ENCODE data around the gene SEC63. TPM values are rescaled to one million over a fixed set of nuclear protein-coding genes. Genes with fewer than 3 reads are reported as not detected.

SEC63 gene
- total RNA-seq, 2 experiments from 2014 or later = 71.2 to 74.5 TPM

- no peak for DNase-seq
- Mint-ChIP-seq H3K9me3 (no peaks in the 10 kb centered on the region), H3K27ac (no peak overlapping the region), H3K27me3 (peaks cover 3% of the 10 kb centered on the region), H3K4me1 (peaks cover 9% of the 10 kb centered on the region), H3K4me3 (no peak overlapping the region), H3K36me3 (ENCODE audit: low read depth) (no peaks in the 10 kb centered on the region)
- ChIA-PET POLR2A (no interaction called here), CTCF (interaction anchor here (0.6 kb wide), 1 partner anchor 523 kb away, joined by 3 read pairs; no protein-coding TSS in a partner anchor)
Measured at GRCh38 chr6:107988570-107988969, 30.6 kb upstream of the SEC63 start.

GRCh38 chr6:107987805-107988204, 29.8 kb upstream of the SEC63 start:
- Mint-ChIP-seq H3K27me3 (peaks cover 3% of the 10 kb centered on the region), H3K9me3 (no peaks in the 10 kb centered on the region), H3K4me3 (no peak overlapping the region), H3K36me3 (ENCODE audit: low read depth) (no peaks in the 10 kb centered on the region), H3K27ac (no peak overlapping the region), H3K4me1 (peaks cover 9% of the 10 kb centered on the region)
- POLR2A ChIA-PET = no interaction called here
- CTCF ChIA-PET = no interaction called here
- DNase-seq = no peak

GRCh38 chr6:107985701-107986100, 27.7 kb upstream of the SEC63 start:
- Mint-ChIP-seq H3K36me3 (ENCODE audit: low read depth) (no peaks in the 10 kb centered on the region), H3K27me3 (peaks cover 6% of the 10 kb centered on the region), H3K9me3 (no peaks in the 10 kb centered on the region), H3K4me3 (no peak overlapping the region), H3K27ac (no peak overlapping the region), H3K4me1 (peaks cover 1% of the 10 kb centered on the region)
- POLR2A ChIA-PET = no interaction called here
- no peak for DNase-seq
- CTCF ChIA-PET = no interaction called here

- POLR2A ChIA-PET = no interaction called here
- no peak for DNase-seq
- H3K36me3 Mint-ChIP-seq (ENCODE audit: low read depth) = no peaks in the 10 kb centered on the region
- peaks cover 2% of the 10 kb centered on the region for H3K4me1 Mint-ChIP-seq
- CTCF ChIA-PET = interaction anchor here (0.7 kb wide), 1 partner anchor 9 kb away, joined by 7 read pairs; no protein-coding TSS in a partner anchor
- H3K27ac Mint-ChIP-seq = no peak overlapping the region
- H3K27me3 Mint-ChIP-seq = peaks cover 6% of the 10 kb centered on the region
- H3K9me3 Mint-ChIP-seq = no peaks in the 10 kb centered on the region
- no peak overlapping the region for H3K4me3 Mint-ChIP-seq
Measured at GRCh38 chr6:107983811-107984210, 25.8 kb upstream of the SEC63 start.

- Mint-ChIP-seq H3K36me3 (ENCODE audit: low read depth) (no peaks in the 10 kb centered on the region), H3K27me3 (peaks cover 6% of the 10 kb centered on the region), H3K4me1 (peaks cover 2% of the 10 kb centered on the region), H3K4me3 (no peak overlapping the region), H3K9me3 (no peaks in the 10 kb centered on the region), H3K27ac (no peak overlapping the region)
- DNase-seq = no peak
- CTCF ChIA-PET = interaction anchor here (0.9 to 3.2 kb wide), 2 partner anchors 67 to 75 kb away, joined by 3 to 15 read pairs; no protein-coding TSS in a partner anchor
- POLR2A ChIA-PET = no interaction called here
Measured at GRCh38 chr6:107982486-107982885, 24.5 kb upstream of the SEC63 start.

- POLR2A ChIA-PET = no interaction called here
- no peak for DNase-seq
- Mint-ChIP-seq H3K27ac (no peak overlapping the region), H3K27me3 (peaks cover 5% of the 10 kb centered on the region), H3K9me3 (no peaks in the 10 kb centered on the region), H3K4me1 (peaks cover 2% of the 10 kb centered on the region), H3K36me3 (ENCODE audit: low read depth) (no peaks in the 10 kb centered on the region), H3K4me3 (no peak overlapping the region)
- CTCF ChIA-PET = interaction anchor here (0.6 to 3.2 kb wide), 4 partner anchors 68 to 510 kb away, joined by 3 to 15 read pairs (median 4); no protein-coding TSS in a partner anchor
Measured at GRCh38 chr6:107981695-107982094, 23.7 kb upstream of the SEC63 start.

GRCh38 chr6:107977283-107977682, 19.3 kb upstream of the SEC63 start:
- Mint-ChIP-seq H3K9me3 (no peaks in the 10 kb centered on the region), H3K4me1 (peaks cover 16% of the 10 kb centered on the region), H3K36me3 (ENCODE audit: low read depth) (no peaks in the 10 kb centered on the region), H3K4me3 (no peak overlapping the region), H3K27ac (no peak overlapping the region), H3K27me3 (peaks cover 8% of the 10 kb centered on the region)
- ChIA-PET CTCF (interaction anchor here (0.6 to 1.1 kb wide), 4 partner anchors 13 to 515 kb away, joined by 3 read pairs; no protein-coding TSS in a partner anchor), POLR2A (no interaction called here)
- no peak for DNase-seq

GRCh38 chr6:107976155-107976783, 18.3 kb upstream of the SEC63 start:
- ChIA-PET POLR2A (no interaction called here), CTCF (no interaction called here)
- Mint-ChIP-seq H3K4me1 (peaks cover 16% of the 10 kb centered on the region), H3K36me3 (ENCODE audit: low read depth) (no peaks in the 10 kb centered on the region), H3K27ac (no peak overlapping the region), H3K27me3 (peaks cover 8% of the 10 kb centered on the region), H3K4me3 (no peak overlapping the region), H3K9me3 (no peaks in the 10 kb centered on the region)
- DNase-seq = no peak

- H3K36me3 Mint-ChIP-seq (ENCODE audit: low read depth) = no peaks in the 10 kb centered on the region
- DNase-seq = no peak
- peaks cover 8% of the 10 kb centered on the region for H3K27me3 Mint-ChIP-seq
- H3K9me3 Mint-ChIP-seq = no peaks in the 10 kb centered on the region
- no peak overlapping the region for H3K4me3 Mint-ChIP-seq
- CTCF ChIA-PET = no interaction called here
- peaks cover 14% of the 10 kb centered on the region for H3K4me1 Mint-ChIP-seq
- no peak overlapping the region for H3K27ac Mint-ChIP-seq
- POLR2A ChIA-PET = no interaction called here
Measured at GRCh38 chr6:107973594-107973993, 15.6 kb upstream of the SEC63 start.

GRCh38 chr6:107972413-107973096, 14.5 kb upstream of the SEC63 start:
- Mint-ChIP-seq H3K4me1 (peaks cover 14% of the 10 kb centered on the region), H3K27me3 (peaks cover 8% of the 10 kb centered on the region), H3K9me3 (no peaks in the 10 kb centered on the region), H3K36me3 (ENCODE audit: low read depth) (no peaks in the 10 kb centered on the region), H3K4me3 (no peak overlapping the region), H3K27ac (no peak overlapping the region)
- CTCF ChIA-PET = no interaction called here
- POLR2A ChIA-PET = no interaction called here
- DNase-seq = no peak

GRCh38 chr6:107971181-107971580, 13.2 kb upstream of the SEC63 start:
- no peaks in the 10 kb centered on the region for H3K36me3 Mint-ChIP-seq (ENCODE audit: low read depth)
- no peak overlapping the region for H3K4me3 Mint-ChIP-seq
- ChIA-PET POLR2A (no interaction called here), CTCF (interaction anchor here (0.8 kb wide), 1 partner anchor 9 kb away, joined by 3 read pairs; no protein-coding TSS in a partner anchor)
- peaks cover 14% of the 10 kb centered on the region for H3K4me1 Mint-ChIP-seq
- H3K27me3 Mint-ChIP-seq = peaks cover 8% of the 10 kb centered on the region
- no peaks in the 10 kb centered on the region for H3K9me3 Mint-ChIP-seq
- no peak overlapping the region for H3K27ac Mint-ChIP-seq
- DNase-seq = no peak

GRCh38 chr6:107970255-107970654, 12.2 kb upstream of the SEC63 start:
- peaks cover 14% of the 10 kb centered on the region for H3K4me1 Mint-ChIP-seq
- CTCF ChIA-PET = interaction anchor here (0.8 kb wide), 1 partner anchor 10 kb away, joined by 3 read pairs; no protein-coding TSS in a partner anchor

GRCh38 chr6:107968081-107968480, 10.1 kb upstream of the SEC63 start:
- POLR2A ChIA-PET = no interaction called here
- Mint-ChIP-seq H3K4me3 (no peak overlapping the region), H3K36me3 (ENCODE audit: low read depth) (no peaks in the 10 kb centered on the region), H3K27ac (no peak overlapping the region), H3K27me3 (peaks cover 4% of the 10 kb centered on the region), H3K4me1 (peaks cover 13% of the 10 kb centered on the region), H3K9me3 (no peaks in the 10 kb centered on the region)
- CTCF ChIA-PET = no interaction called here
- no peak for DNase-seq

More at GRCh38 chr6:107970255-107970654, 12.2 kb upstream of the SEC63 start:
- H3K27ac Mint-ChIP-seq = no peak overlapping the region
- no peak overlapping the region for H3K4me3 Mint-ChIP-seq
- POLR2A ChIA-PET = no interaction called here
- peaks cover 8% of the 10 kb centered on the region for H3K27me3 Mint-ChIP-seq
- no peaks in the 10 kb centered on the region for H3K9me3 Mint-ChIP-seq
- H3K36me3 Mint-ChIP-seq (ENCODE audit: low read depth) = no peaks in the 10 kb centered on the region
- DNase-seq = no peak

GRCh38 chr6:107965746-107966145, 7.7 kb upstream of the SEC63 start:
- H3K27ac Mint-ChIP-seq = no peak overlapping the region
- CTCF ChIA-PET = no interaction called here
- no peaks in the 10 kb centered on the region for H3K27me3 Mint-ChIP-seq
- POLR2A ChIA-PET = no interaction called here
- no peaks in the 10 kb centered on the region for H3K36me3 Mint-ChIP-seq (ENCODE audit: low read depth)
- DNase-seq = no peak
- no peaks in the 10 kb centered on the region for H3K9me3 Mint-ChIP-seq
- no peak overlapping the region for H3K4me3 Mint-ChIP-seq
- H3K4me1 Mint-ChIP-seq = peaks cover 7% of the 10 kb centered on the region

All from activated CD4-positive, alpha-beta memory T cell treated with anti-CD3 and anti-CD28 coated beads, Interleukin-2, amount 10 ng/mL, durations not matched to agents 7 days and 5 days (primary cell).